CD14-positive monocyte (primary cell): ENCODE data around the gene COQ6. TPM values are rescaled to one million over a fixed set of nuclear protein-coding genes. Genes with fewer than 3 reads are reported as not detected.

Experiments used
- DNase-seq, 3 donors: peaks; one replicate each; pipeline ENCODE4 v3.0.0-alpha.2; 2011 to 2022
- H2AFZ ChIP-seq: 2 replicates; pipeline ENCODE4 v1.6.0; 2012; ENCODE audit warnings: mild to moderate bottlenecking, low read depth, low read length, inconsistent platforms; ENCODE audit not compliant: insufficient read depth, poor library complexity, severe bottlenecking
- H3K27ac ChIP-seq, 2 donors: 1 replicate in 1 of 2; 2 replicates in 1 of 2; pipeline ENCODE4 v1.5.1; 2012 to 2013; ENCODE audit warnings: low read length in 2 of 2, control low read depth in 1 of 2, inconsistent platforms in 1 of 2, low read depth in 1 of 2, mild to moderate bottlenecking in 1 of 2
- H3K27me3 ChIP-seq, 2 donors: one replicate each; pipeline versions ENCODE4 v1.6.0 to v1.6.1; 2011 to 2013; ENCODE audit warnings: low read length in 2 of 2; ENCODE audit not compliant: control insufficient read depth in 2 of 2, insufficient read depth in 2 of 2
- H3K36me3 ChIP-seq, 2 donors: replicated peaks in 1 of 2; 1 replicate in 1 of 2; 2 replicates in 1 of 2; pipeline versions ENCODE4 v1.5.1 to v1.6.1; 2012 to 2013; ENCODE audit warnings: low read length in 2 of 2, control low read depth in 1 of 2, inconsistent platforms in 1 of 2, mild to moderate bottlenecking in 1 of 2; ENCODE audit not compliant: insufficient read depth in 2 of 2, control insufficient read depth in 1 of 2
- H3K4me1 ChIP-seq, 2 donors: 1 replicate in 1 of 2; 2 replicates in 1 of 2; pipeline versions ENCODE4 v1.5.1 to v1.6.1; 2012 to 2013; ENCODE audit warnings: low read length in 2 of 2, control low read depth in 1 of 2, inconsistent platforms in 1 of 2, mild to moderate bottlenecking in 1 of 2, moderate library complexity in 1 of 2; ENCODE audit not compliant: insufficient read depth in 2 of 2, control insufficient read depth in 1 of 2
- H3K4me2 ChIP-seq: replicated peaks from 2 replicates; pipeline ENCODE3; 2012; ENCODE audit warnings: low read length, moderate library complexity, mild to moderate bottlenecking; ENCODE audit not compliant: poor library complexity, severe bottlenecking; ENCODE audit errors: extremely low read depth
- H3K4me3 ChIP-seq, 3 experiments: fragments of 200-600 bp in 1 of 3; sonication (generic) in 1 of 3; replicated peaks in 1 of 3; 1 replicate in 2 of 3; 2 replicates in 1 of 3; pipeline ENCODE4 v1.5.1; 2011 to 2013; ENCODE audit warnings: low read length in 3 of 3, mild to moderate bottlenecking in 3 of 3, control low read depth in 2 of 3, low read depth in 2 of 3, inconsistent platforms in 1 of 3, moderate library complexity in 1 of 3
- H3K79me2 ChIP-seq: 2 replicates; pipeline ENCODE4 v1.6.0; 2012; ENCODE audit warnings: mild to moderate bottlenecking, control low read depth, inconsistent platforms, low read length, moderate library complexity; ENCODE audit not compliant: insufficient read depth
- H3K9ac ChIP-seq: 2 replicates; pipeline ENCODE4 v1.6.0; 2017; ENCODE audit warnings: low read length, mild to moderate bottlenecking; ENCODE audit not compliant: insufficient read depth, poor library complexity, severe bottlenecking
- H3K9me3 ChIP-seq, 2 donors: replicated peaks in 1 of 2; 1 replicate in 1 of 2; 2 replicates in 1 of 2; pipeline versions ENCODE4 v1.5.1 to v1.6.1; 2012 to 2013; ENCODE audit warnings: low read length in 2 of 2, control low read depth in 1 of 2; ENCODE audit not compliant: control insufficient read depth in 1 of 2, insufficient read depth in 1 of 2
- H4K20me1 ChIP-seq: 2 replicates; pipeline ENCODE4 v1.6.0; 2012; ENCODE audit warnings: mild to moderate bottlenecking, low read length, control low read depth, moderate library complexity; ENCODE audit not compliant: insufficient read depth
- H3K27ac Mint-ChIP-seq, 7 donors: one replicate each; pipeline ENCODE4 v1.8.0; 2020; ENCODE audit warnings: mild to moderate bottlenecking in 7 of 7, mixed read lengths in 7 of 7, moderate library complexity in 6 of 7, inconsistent platforms in 2 of 7
- H3K27me3 Mint-ChIP-seq, 3 donors: one replicate each; pipeline ENCODE4 v1.8.0; 2021 to 2022; ENCODE audit warnings: low read depth in 3 of 3, mild to moderate bottlenecking in 3 of 3, mixed read lengths in 3 of 3, moderate library complexity in 3 of 3, inconsistent platforms in 1 of 3
- H3K36me3 Mint-ChIP-seq, 2 donors: one replicate each; pipeline ENCODE4 v1.8.0; 2020; ENCODE audit warnings: mixed read lengths in 2 of 2, inconsistent platforms in 1 of 2, mild to moderate bottlenecking in 1 of 2
- H3K4me1 Mint-ChIP-seq: one replicate; pipeline ENCODE4 v1.8.0; 2020; ENCODE audit warnings: mild to moderate bottlenecking, mixed read lengths
- H3K4me3 Mint-ChIP-seq, 2 donors: one replicate each; pipeline ENCODE4 v1.8.0; 2020; ENCODE audit warnings: mild to moderate bottlenecking in 2 of 2, mixed read lengths in 2 of 2, moderate library complexity in 1 of 2
- H3K9me3 Mint-ChIP-seq, 7 donors: one replicate each; pipeline ENCODE4 v1.8.0; 2020 to 2022; ENCODE audit warnings: mixed read lengths in 7 of 7, mild to moderate bottlenecking in 6 of 7, moderate library complexity in 6 of 7, inconsistent platforms in 2 of 7
- WGBS: methylation state at CpG from one replicate; pipeline ENCODE4 v1.1.5; 2013; ENCODE audit warnings: missing lambda C conversion rate; ENCODE audit not compliant: insufficient coverage; 5-methylcytosine and 5-hydroxymethylcytosine counted together
- intact Hi-C, 2 donors: fragments of 100-400 bp; cut with micrococcal nuclease; formaldehyde crosslinking; loops; one replicate each; pipeline versions ENCODE4 v1.15.0 to v1.15.1; 2023
- polyA plus RNA-seq, 3 donors: library from polyadenylated mRNA; depleted of rRNA in 1 of 3; unstranded in 2 of 3; stranded (reverse) in 1 of 3; fragments of 300-500 nt in 2 of 3; fragments of >200 nt in 1 of 3; fragmentation: Illumina TruSeq in 2 of 3; gene quantifications; 1 replicate in 2 of 3; 2 replicates in 1 of 3; pipeline ENCODE4 v1.2.3, GENCODE V29; 2012 to 2021
- TF ChIP-seq, protein P1 (sequence below): fragments of 200-600 bp; IDR thresholded peaks from one replicate; pipeline ENCODE4 v1.8.0; 2022; ENCODE audit warnings: antibody characterized with exemption, mild to moderate bottlenecking

Gene COQ6
- polyA plus RNA-seq, 3 donors, result 14.1 to 21.1 (median 14.6) TPM

DNA sequence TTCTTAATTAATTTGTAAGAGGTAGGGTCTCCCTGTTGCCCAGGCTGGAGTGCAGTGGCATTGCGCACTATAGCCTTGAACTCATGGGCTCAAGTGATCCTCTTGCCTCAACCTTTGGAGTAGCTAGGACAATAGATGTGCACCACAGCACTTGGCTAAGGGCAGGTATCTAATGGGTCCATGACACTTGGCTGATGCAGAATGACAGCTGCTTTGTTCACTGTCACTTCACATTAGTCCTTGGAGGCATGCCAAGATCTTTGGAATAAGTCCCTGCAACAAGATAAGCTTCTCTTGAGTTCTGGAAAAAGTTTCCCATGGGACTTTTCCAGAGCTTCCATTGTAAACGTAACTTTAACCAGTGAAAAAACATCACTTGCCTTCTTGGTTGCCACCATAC, 23.4 kb downstream of the COQ6 start:
- DNase-seq, result no peak
- Mint-ChIP-seq H3K27me3 (no peaks in the 10 kb centered on the region), H3K4me3 (no peak overlapping the region), H3K36me3 (peaks cover 39 to 40% of the 10 kb centered on the region in 2 donors), H3K4me1 (no peaks in the 10 kb centered on the region), H3K9me3 (no peaks in the 10 kb centered on the region), H3K27ac (no peak overlapping the region)
- Histone ChIP-seq H4K20me1 (no peaks in the 10 kb centered on the region), H3K27ac (no peak overlapping the region), H3K79me2 (no peaks in the 10 kb centered on the region), H2AFZ (no peak overlapping the region), H3K4me3 (no peak overlapping the region), H3K9me3 (no peaks in the 10 kb centered on the region), H3K9ac (no peak overlapping the region), H3K27me3 (no peaks in the 10 kb centered on the region), H3K4me1 (no peaks in the 10 kb centered on the region), H3K36me3 (peaks cover 10 to 69% of the 10 kb centered on the region in 2 donors), H3K4me2 (no peak overlapping the region)
- intact Hi-C loops, result no loop called here
- TF ChIP-seq, protein P1, sequence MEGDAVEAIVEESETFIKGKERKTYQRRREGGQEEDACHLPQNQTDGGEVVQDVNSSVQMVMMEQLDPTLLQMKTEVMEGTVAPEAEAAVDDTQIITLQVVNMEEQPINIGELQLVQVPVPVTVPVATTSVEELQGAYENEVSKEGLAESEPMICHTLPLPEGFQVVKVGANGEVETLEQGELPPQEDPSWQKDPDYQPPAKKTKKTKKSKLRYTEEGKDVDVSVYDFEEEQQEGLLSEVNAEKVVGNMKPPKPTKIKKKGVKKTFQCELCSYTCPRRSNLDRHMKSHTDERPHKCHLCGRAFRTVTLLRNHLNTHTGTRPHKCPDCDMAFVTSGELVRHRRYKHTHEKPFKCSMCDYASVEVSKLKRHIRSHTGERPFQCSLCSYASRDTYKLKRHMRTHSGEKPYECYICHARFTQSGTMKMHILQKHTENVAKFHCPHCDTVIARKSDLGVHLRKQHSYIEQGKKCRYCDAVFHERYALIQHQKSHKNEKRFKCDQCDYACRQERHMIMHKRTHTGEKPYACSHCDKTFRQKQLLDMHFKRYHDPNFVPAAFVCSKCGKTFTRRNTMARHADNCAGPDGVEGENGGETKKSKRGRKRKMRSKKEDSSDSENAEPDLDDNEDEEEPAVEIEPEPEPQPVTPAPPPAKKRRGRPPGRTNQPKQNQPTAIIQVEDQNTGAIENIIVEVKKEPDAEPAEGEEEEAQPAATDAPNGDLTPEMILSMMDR, result no peak
- 100% methylated on average over 2 of the region's 2 CpGs for WGBS

DNA sequence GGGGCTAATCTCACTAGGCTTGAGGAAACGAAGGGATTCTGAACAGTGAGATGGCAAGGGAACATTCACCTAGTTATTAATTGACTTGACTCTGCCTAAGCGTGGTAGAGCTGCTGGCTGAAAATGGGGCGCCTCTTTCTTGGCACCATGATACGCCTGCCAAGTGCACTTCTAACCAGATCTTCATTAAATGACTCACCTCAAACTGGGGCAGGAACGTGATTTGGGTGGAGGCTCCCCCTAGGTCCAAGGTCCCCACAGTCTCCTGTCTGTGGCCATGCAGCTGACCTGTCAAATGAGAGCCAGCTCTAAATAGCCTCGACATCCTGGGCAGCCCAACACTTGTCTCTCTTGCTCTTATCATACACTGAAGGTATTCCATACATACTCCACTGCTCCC, 26.0 kb downstream of the COQ6 start:
- no peak for DNase-seq
- Mint-ChIP-seq H3K4me3 (no peak overlapping the region), H3K27ac (peak overlapping the region in 1 of 7 donors; percentile 66), H3K27me3 (no peaks in the 10 kb centered on the region), H3K4me1 (no peaks in the 10 kb centered on the region), H3K9me3 (no peaks in the 10 kb centered on the region), H3K36me3 (peaks cover 28 to 32% of the 10 kb centered on the region in 2 donors)
- no peaks in the 10 kb centered on the region for H3K27me3 ChIP-seq
- peaks cover 7 to 54% of the 10 kb centered on the region in 2 donors for H3K36me3 ChIP-seq
- H4K20me1 ChIP-seq, result no peaks in the 10 kb centered on the region
- H3K4me1 ChIP-seq, result no peaks in the 10 kb centered on the region
- no peak overlapping the region for H3K9ac ChIP-seq
- TF ChIP-seq, protein P1, result no peak
- no peaks in the 10 kb centered on the region for H3K9me3 ChIP-seq
- H3K79me2 ChIP-seq, result no peaks in the 10 kb centered on the region
- WGBS, result 100% methylated on average over 4 of the region's 6 CpGs
- H3K4me2 ChIP-seq, result no peak overlapping the region
- H3K27ac ChIP-seq, result no peak overlapping the region
- no peak overlapping the region for H2AFZ ChIP-seq
- intact Hi-C loops, result no loop called here
- H3K4me3 ChIP-seq, result no peak overlapping the region
